Mesenteric fat pad (tissue), 1 donor: ENCODE data around the gene PCBD2. TPM values are rescaled to one million over a fixed set of nuclear protein-coding genes. Genes with fewer than 3 reads are reported as not detected.
"Not testable (repeated sequence)": the region's sequence is repeated elsewhere in the genome, so short reads cannot be mapped to it uniquely, and the experiment has no call there.

ENCODE experiments used
- DNase-seq: peaks from one replicate; pipeline ENCODE4 v3.0.0-alpha.2; 2020; ENCODE audit warnings: low spot score
- long read RNA-seq: library from polyadenylated mRNA; unstranded; transcript quantifications from one replicate; pipeline ENCODE4 v2.0.0, GENCODE V29; 2020
- total RNA-seq: library from RNA; stranded (reverse); fragmentation: NEBNext Ultra II Directional; extraction: Animal tissue kit (Norgen Biotek cat#: 25700); gene quantifications from one replicate; pipeline ENCODE4 v1.2.1, GENCODE V29; 2021
- donor health status: DM: yes; HTN: yes; CAD: no.

PCBD2 gene
- total RNA-seq: 10.7 TPM
- long read RNA-seq, partial matches to known transcripts: 0 of 6 reads
- long read RNA-seq, other reads (novel, unspliced or antisense): 2 of 6 reads

GRCh38 chr5:134904610-134905245, at the start of gene PCBD2:
TSS of gene PCBD2 (plus strand) at chr5:134905131. CDS start at chr5:134905140, 9 bp downstream.
- DNase-seq: peak; percentile 98

DNA sequence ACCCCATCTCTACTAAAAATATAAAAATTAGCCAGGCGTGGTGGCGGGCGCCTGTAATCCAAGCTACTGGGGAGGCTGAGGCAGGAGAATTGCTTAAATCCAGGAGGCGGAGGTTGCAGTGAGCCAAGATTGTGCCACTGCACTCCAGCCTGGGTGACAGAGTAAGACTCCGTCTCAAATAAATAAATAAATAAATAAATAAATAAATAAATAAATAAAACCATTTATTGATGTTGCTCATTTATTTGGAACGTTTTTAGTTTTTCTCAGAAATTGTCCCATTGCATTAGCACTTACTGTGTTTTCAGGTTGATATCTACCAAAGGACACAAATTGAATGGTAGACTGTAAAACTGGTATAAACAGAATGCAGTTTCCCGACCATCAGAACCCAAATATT, 48.5 kb upstream of the PCBD2 start:
- DNase-seq: peak; percentile 2

GRCh38 chr5:134857401-134857800, 47.5 kb upstream of the PCBD2 start:
- DNase-seq: no peak

- peak; percentile 18 for DNase-seq
Measured at GRCh38 chr5:134864707-134865106, 40.2 kb upstream of the PCBD2 start.

- DNase-seq: no peak
Measured at GRCh38 chr5:134873494-134873893, 31.4 kb upstream of the PCBD2 start.

DNA sequence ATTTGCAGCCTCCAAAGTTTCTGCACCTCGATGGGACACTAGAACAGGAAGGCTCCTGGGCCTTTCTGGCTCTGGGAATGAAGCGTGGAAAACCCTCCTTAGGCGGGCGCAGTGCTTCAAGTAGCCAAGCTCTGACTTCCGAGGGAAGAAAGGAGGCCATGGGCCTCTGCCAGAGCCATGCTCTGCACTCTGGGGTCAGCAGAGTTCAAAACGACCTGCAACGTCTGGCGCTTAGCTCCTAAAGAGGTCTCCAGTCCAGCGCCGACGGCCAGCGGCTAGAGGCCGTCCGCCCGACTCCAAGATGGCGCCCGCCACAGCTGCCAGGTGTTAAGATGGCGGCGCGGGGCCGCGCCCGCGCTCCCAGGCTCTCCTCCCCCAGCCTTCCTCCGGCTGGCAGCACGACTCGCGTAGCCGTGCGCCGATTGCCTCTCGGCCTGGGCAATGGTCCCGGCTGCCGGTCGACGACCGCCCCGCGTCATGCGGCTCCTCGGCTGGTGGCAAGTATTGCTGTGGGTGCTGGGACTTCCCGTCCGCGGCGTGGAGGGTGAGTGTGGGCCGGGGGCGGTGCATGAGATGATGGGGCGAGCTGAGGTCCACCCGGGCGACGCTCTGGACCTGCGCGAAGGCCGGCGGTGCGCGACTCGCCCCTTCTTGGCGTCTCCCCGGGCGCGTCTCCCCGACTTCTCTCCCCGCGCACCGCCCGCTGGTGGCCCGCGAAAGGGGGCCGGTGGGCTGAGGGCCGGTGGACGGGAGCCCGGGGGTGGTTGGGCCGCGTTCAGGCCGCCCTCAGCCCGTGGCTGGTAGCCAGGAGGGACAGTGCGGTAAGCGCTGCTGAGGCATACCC, 30.7 kb upstream of the PCBD2 start, which contains the start of gene TXNDC15:
TXNDC15 (plus strand) TSS at position 385 of the 844 bp plus-strand sequence; CDS start at position 442, 57 bp downstream.
- DNase-seq: peak; percentile 97

- DNase-seq: peak; percentile 59
Measured at GRCh38 chr5:134874831-134875655, 29.9 kb upstream of the PCBD2 start.

- DNase-seq: no peak
Measured at GRCh38 chr5:134877159-134877558, 27.8 kb upstream of the PCBD2 start.

- no peak for DNase-seq
Measured at GRCh38 chr5:134878403-134878802, 26.5 kb upstream of the PCBD2 start.

DNA sequence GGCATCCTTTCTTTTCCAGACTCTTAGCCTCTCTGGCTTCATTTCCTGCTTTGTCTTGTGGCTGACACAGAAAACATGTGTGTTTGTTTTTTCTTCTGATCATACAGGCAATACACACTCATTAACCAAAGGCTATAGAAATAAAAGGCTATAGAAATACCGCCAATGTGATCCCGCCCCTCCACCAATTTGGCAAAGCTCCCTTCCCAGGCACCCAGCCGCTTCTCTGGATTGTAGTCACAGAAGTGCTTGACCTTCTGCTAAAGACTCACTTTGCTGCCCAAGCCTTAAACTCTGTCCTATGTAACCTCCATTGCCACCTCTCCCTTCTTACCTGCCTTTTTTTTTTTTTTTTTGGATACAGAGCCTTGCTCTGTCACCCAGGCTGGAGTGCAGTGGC, 25.5 kb upstream of the PCBD2 start:
- DNase-seq: peak; percentile 45

GRCh38 chr5:134880937-134881336, 24.0 kb upstream of the PCBD2 start:
- not testable (repeated sequence) for DNase-seq

DNA sequence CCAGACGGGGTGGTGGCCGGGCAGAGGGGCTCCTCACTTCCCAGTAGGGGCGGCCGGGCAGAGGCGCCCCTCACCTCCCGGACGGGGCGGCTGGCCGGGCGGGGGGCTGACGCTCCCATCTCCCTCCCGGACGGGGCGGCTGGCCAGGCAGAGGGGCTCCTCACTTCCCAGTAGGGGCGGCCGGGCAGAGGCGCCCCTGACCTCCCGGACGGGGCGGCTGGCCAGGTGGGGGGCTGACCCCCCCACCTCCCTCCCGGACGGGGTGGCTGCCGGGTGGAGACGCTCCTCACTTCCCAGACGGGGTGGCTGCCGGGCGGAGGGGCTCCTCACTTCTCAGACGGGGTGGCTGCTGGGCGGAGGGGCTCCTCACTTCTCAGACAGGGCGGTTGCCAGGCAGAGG, 23.2 kb upstream of the PCBD2 start:
- DNase-seq: not testable (repeated sequence)

DNA sequence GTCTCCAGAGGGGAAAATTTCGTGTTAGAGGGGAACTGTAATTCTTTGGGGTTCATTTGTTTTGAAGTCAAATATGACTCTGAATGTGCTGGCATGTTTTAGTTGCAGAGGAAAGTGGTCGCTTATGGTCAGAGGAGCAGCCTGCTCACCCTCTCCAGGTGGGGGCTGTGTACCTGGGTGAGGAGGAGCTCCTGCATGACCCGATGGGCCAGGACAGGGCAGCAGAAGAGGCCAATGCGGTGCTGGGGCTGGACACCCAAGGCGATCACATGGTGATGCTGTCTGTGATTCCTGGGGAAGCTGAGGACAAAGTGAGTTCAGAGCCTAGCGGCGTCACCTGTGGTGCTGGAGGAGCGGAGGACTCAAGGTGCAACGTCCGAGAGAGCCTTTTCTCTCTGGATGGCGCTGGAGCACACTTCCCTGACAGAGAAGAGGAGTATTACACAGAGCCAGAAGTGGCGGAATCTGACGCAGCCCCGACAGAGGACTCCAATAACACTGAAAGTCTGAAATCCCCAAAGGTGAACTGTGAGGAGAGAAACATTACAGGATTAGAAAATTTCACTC, 17.3 kb upstream of the PCBD2 start:
- no peak for DNase-seq

GRCh38 chr5:134889335-134889734, 15.6 kb upstream of the PCBD2 start:
- no peak for DNase-seq

DNA sequence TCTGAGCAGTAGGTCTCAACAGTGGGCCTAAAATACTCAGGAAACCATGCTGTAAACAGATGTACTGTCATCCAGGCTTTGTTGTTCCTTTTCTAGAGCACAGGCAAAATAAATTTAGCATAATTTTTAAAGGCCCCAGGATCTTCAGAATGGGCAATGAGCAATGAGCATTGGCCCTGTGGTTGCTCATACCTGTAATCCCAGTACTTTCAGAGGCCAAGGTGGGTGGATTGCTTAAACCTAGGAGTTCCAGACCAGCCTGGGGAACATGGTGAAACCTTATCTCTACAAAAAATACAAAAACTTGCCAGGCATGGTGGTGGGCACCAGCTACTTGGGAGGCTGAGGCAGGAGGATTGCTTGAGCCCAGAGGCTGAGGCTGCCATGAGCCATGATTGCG, 13.5 kb upstream of the PCBD2 start:
- DNase-seq: peak; percentile 59

DNA sequence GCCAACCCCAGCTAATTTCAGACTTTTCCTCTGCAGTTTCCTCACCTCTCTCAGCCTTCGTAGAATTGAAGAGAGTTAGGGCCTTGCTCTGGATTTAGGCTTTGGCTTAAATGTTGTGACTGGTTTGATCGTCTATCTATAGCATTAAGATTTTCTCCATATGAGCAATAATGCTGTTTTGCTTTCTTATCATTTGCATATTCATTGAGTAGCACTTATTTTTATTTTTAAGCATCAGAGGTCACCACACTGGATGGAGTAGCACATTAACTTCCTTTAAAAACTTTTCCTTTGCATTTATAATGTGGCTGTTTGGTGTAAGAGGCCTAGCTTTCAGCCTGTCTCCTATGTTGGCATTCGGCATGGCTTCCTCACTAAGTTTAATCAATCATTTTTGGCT, 12.6 kb upstream of the PCBD2 start:
- DNase-seq: no peak

GRCh38 chr5:134892926-134893325, 12.0 kb upstream of the PCBD2 start:
- no peak for DNase-seq

DNA sequence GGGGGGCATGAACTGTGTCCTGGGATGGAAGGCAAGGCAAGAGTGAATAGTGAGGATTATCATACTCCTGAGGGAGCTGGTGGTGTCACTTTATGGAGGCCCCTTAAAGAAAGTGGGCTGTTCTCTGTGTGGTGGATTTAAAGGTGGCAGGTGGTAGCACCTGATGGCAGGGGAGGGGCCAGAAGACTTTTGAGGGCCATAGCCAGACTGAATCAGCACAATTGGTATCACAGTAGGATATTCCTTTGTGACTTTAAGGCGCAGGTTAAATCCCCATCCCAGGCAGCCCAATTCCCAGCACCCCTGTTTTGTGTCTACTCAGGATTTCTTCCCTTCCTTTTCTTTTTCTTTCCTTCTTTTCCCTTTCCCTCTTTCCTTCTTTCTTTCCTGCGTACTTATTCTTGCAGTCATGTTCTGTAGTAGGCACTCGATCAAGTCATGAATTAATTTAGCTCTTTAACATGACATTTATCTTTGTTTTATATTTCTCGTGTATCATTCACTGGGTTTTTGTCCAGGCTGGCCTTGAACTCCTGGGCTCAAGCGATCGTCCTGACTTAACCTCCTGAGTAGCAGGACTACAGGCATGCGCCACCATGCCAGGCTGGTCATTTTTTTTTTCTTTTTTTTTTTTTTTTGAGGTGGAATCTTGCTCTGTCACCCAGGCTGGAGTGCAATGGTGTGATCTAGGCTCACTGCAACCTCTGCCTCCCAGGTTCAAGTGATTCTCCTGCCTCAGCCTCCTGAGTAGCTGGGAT, 11.0 kb upstream of the PCBD2 start:
- no peak for DNase-seq

- DNase-seq: no peak
Measured at GRCh38 chr5:134902071-134902801, 2.7 kb upstream of the PCBD2 start.
